K562 (cell line): ENCODE data around the gene FRMPD4. TPM values are rescaled to one million over a fixed set of nuclear protein-coding genes. Genes with fewer than 3 reads are reported as not detected.

Experiments used
- ATAC-seq: fragments of 200-7000 bp; cut with Tn5 transposase; 3 replicates; pipeline ENCODE4 v1.9.1; 2020; ENCODE audit warnings: moderate library complexity
- BruUV-seq: library from RNA; stranded (reverse); fragments of 400-500 nt; replicated peaks from 2 replicates; lab custom pipeline; 2021; lab: Mats Ljungman, UMichigan
- CTCF ChIA-PET: fragments of 300-600 bp; formaldehyde crosslinking; extraction: SDS; loops from one replicate; lab custom pipeline; 2021; ENCODE audit warnings: low intra/inter-chr PET ratio; lab: Yijun Ruan, JAX
- POLR2A ChIA-PET: fragments of 300-600, 350-650 bp; sonication (Branson Sonifier 250); formaldehyde crosslinking; extraction: SDS; loops from one replicate; lab custom pipeline; 2021; ENCODE audit warnings: antibody characterized with exemption, inconsistent platforms; lab: Yijun Ruan, JAX
- DNase-seq, 4 experiments: peaks; one replicate each; pipeline versions ENCODE4 v3.0.0 to v3.0.0-alpha.2; 2011 to 2018; ENCODE audit warnings: low spot score in 3 of 4, mixed read lengths in 3 of 4; ENCODE audit errors: extremely low read depth in 1 of 4
- FAIRE-seq: peaks from 2 replicates; lab custom pipeline; 2011; peaks lifted over from hg19 to GRCh38; lab: Jason Lieb, UNC
- H2AFZ ChIP-seq: 2 replicates; pipeline ENCODE4 v1.6.0; 2011; ENCODE audit warnings: low read depth, low read length, control low read depth, inconsistent platforms
- H3K27ac ChIP-seq: fragments of 200-600 bp; 3 replicates; pipeline ENCODE4 v1.8.0; 2011; ENCODE audit warnings: low read depth, mild to moderate bottlenecking, control low read depth, inconsistent platforms, low read length, moderate library complexity, mixed read lengths; ENCODE audit errors: extremely low read depth
- H3K27me3 ChIP-seq, 2 experiments: fragments of 300-600 bp in 1 of 2; 2 replicates in 1 of 2; 3 replicates in 1 of 2; pipeline versions ENCODE4 v1.6.0 to v1.8.0; 2011; ENCODE audit warnings: inconsistent platforms in 2 of 2, low read length in 2 of 2, mild to moderate bottlenecking in 1 of 2, mixed read lengths in 1 of 2, moderate library complexity in 1 of 2; ENCODE audit not compliant: control insufficient read depth in 2 of 2, insufficient read depth in 2 of 2
- H3K36me3 ChIP-seq: fragments of 300-600 bp; 3 replicates; pipeline ENCODE4 v1.8.0; 2011; ENCODE audit warnings: mild to moderate bottlenecking, low read length, inconsistent platforms; ENCODE audit not compliant: control insufficient read depth, insufficient read depth
- H3K4me1 ChIP-seq, 2 experiments: fragments of 200-600 bp in 1 of 2; replicated peaks in 1 of 2; 2 replicates in 1 of 2; 3 replicates in 1 of 2; pipeline versions ENCODE4 v1.5.1 to v1.8.0; 2011; ENCODE audit warnings: inconsistent platforms in 2 of 2, low read length in 2 of 2, mild to moderate bottlenecking in 1 of 2, mixed read lengths in 1 of 2, moderate library complexity in 1 of 2; ENCODE audit not compliant: control insufficient read depth in 2 of 2, insufficient read depth in 2 of 2
- H3K4me2 ChIP-seq: 2 replicates; pipeline ENCODE4 v1.6.1; 2011; ENCODE audit warnings: low read length, control low read depth, inconsistent platforms, mixed read lengths; ENCODE audit not compliant: insufficient read depth
- H3K4me3 ChIP-seq: fragments of 200-600 bp; sonication (generic), shearing (Covaris generic); 2 replicates; pipeline ENCODE4 v1.5.1; 2016; ENCODE audit warnings: control low read depth, inconsistent platforms
- H3K79me2 ChIP-seq: fragments of 200-600 bp; 3 replicates; pipeline ENCODE4 v1.8.0; 2011; ENCODE audit warnings: low read length, inconsistent platforms; ENCODE audit not compliant: control insufficient read depth, insufficient read depth
- H3K9ac ChIP-seq, 2 experiments: 2 replicates each; pipeline versions ENCODE4 v1.6.0 to v1.6.1; 2011; ENCODE audit warnings: low read depth in 2 of 2, low read length in 2 of 2, control low read depth in 1 of 2, inconsistent platforms in 1 of 2, mild to moderate bottlenecking in 1 of 2, mixed read lengths in 1 of 2; ENCODE audit not compliant: insufficient read depth in 1 of 2
- H3K9me1 ChIP-seq: one replicate; pipeline ENCODE4 v1.6.0; 2011; ENCODE audit warnings: inconsistent platforms, mild to moderate bottlenecking, low read length, moderate library complexity; ENCODE audit not compliant: control insufficient read depth, insufficient read depth
- H3K9me3 ChIP-seq: replicated peaks from 2 replicates; pipeline ENCODE4 v1.5.1; 2011; ENCODE audit warnings: low read depth, low read length, inconsistent platforms; ENCODE audit not compliant: control insufficient read depth, insufficient read depth
- H4K20me1 ChIP-seq: replicated peaks from 2 replicates; pipeline ENCODE4 v1.6.1; 2011; ENCODE audit warnings: low read length, inconsistent platforms, mixed read lengths; ENCODE audit not compliant: control insufficient read depth, insufficient read depth
- CEBPB ChIP-seq: fragments of 450-650 bp; IDR thresholded peaks from 2 replicates; pipeline ENCODE4 v1.6.1; 2016; ENCODE audit warnings: missing genetic modification characterization, missing compliant biosample characterization
- KLF16 ChIP-seq: IDR thresholded peaks from 2 replicates; pipeline ENCODE4 v1.6.1; 2016; ENCODE audit warnings: antibody characterized with exemption
- MGA ChIP-seq: fragments of 450-650 bp; IDR thresholded peaks from 2 replicates; pipeline ENCODE4 v1.6.1; 2016; ENCODE audit warnings: mild to moderate bottlenecking, moderate library complexity
- MNT ChIP-seq, 2 experiments: fragments of 450-650 bp; conservative IDR thresholded peaks; 2 replicates each; pipeline ENCODE4 v1.6.1; 2017; ENCODE audit warnings: mild to moderate bottlenecking in 2 of 2, moderate library complexity in 2 of 2
- PTTG1 ChIP-seq: fragments of 450-650 bp; IDR thresholded peaks from 2 replicates; pipeline ENCODE4 v1.6.1; 2016; ENCODE audit warnings: low read depth, mild to moderate bottlenecking, missing genetic modification characterization, missing compliant biosample characterization
- SIN3B ChIP-seq: fragments of 450-650 bp; IDR thresholded peaks from 2 replicates; pipeline ENCODE4 v1.6.1; 2017; ENCODE audit warnings: low read depth, mild to moderate bottlenecking, moderate library complexity
- ZBTB1 ChIP-seq: sonication (generic); formaldehyde crosslinking; IDR thresholded peaks from 2 replicates; pipeline ENCODE4 v1.8.1; 2023; ENCODE audit warnings: missing genetic modification reagents, low read depth, mild to moderate bottlenecking, borderline replicate concordance
- ZNF589 ChIP-seq: fragments of 200-800 bp; sonication (Bioruptor generic); IDR thresholded peaks from 2 replicates; pipeline ENCODE4 v1.6.1; 2016; ENCODE audit warnings: low read depth, missing genetic modification characterization, missing compliant biosample characterization
- ZZZ3 ChIP-seq: fragments of 450-650 bp; IDR thresholded peaks from 2 replicates; pipeline ENCODE4 v1.6.1; 2016; ENCODE audit warnings: antibody characterized with exemption, mild to moderate bottlenecking, moderate library complexity
- WGBS: fragments of 100-300 bp; shearing (Covaris generic); methylation state at CpG from one replicate; pipeline ENCODE4 v1.1.6; 2016; ENCODE audit warnings: low coverage, mixed read lengths; ENCODE audit not compliant: insufficient coverage; ENCODE audit errors: missing lambda C conversion rate; 5-methylcytosine and 5-hydroxymethylcytosine counted together
- in situ Hi-C: fragments of 300-500 bp; cut with MboI; formaldehyde crosslinking; loops from 4 replicates; pipeline ENCODE4 v1.15.0; 2018; ENCODE audit warnings: inconsistent platforms, mixed read lengths
- intact Hi-C: fragments of 100-400 bp; cut with micrococcal nuclease; formaldehyde crosslinking; loops from 2 replicates; pipeline ENCODE4 v1.14.2; 2022
- polyA plus RNA-seq, 8 experiments: library from polyadenylated mRNA; depleted of rRNA in 4 of 8; stranded (reverse) in 5 of 8; unstranded in 3 of 8; fragments of >200 nt; fragmentation: Nextera tagmentation in 2 of 8; fragmentation: Illumina TruSeq in 1 of 8; extraction: Ambion mirVana in 2 of 8; extraction: Trizol in 1 of 8; gene quantifications; 2 replicates each; pipeline versions ENCODE4 v1.2.1 to v1.2.3, GENCODE V29; 2011 to 2014; ENCODE audit warnings: inconsistent platforms in 1 of 8, missing spikeins in 1 of 8
- total RNA-seq, 7 experiments: library from RNA; depleted of rRNA in 6 of 7; stranded (reverse); fragments of >200 nt in 6 of 7; fragmentation: Illumina TruSeq in 2 of 7; extraction: Trizol in 2 of 7; gene quantifications; 2 replicates each; pipeline versions ENCODE4 v1.2.1 to v1.2.3, GENCODE V29; 2011 to 2021; ENCODE audit warnings: low replicate concordance in 1 of 7

Gene FRMPD4
- total and polyA plus RNA-seq, 9 of the 15 experiments (the other 6 are each of a cell fraction or from before 2014, with no cell fraction given) = not detected

- FAIRE-seq (no peak), DNase-seq (no peak), ATAC-seq (no peak)
- no peaks in the 10 kb centered on the region for H3K79me2 ChIP-seq
- H3K27me3 ChIP-seq = no peaks in the 10 kb centered on the region
- no peaks in the 10 kb centered on the region for H3K36me3 ChIP-seq
- no peaks in the 10 kb centered on the region for H4K20me1 ChIP-seq
- H3K4me1 ChIP-seq = no peaks in the 10 kb centered on the region
- no peak overlapping the region for H3K4me2 ChIP-seq
- no peaks in the 10 kb centered on the region for H3K9me1 ChIP-seq
- no peak overlapping the region for H2AFZ ChIP-seq
- 0% methylated on average over 4 of the region's 4 CpGs for WGBS
- TF ChIP-seq ZNF589 (CRISPR knock-in tag) = no peak
- TF ChIP-seq ZZZ3 = no peak
- no peak for TF ChIP-seq SIN3B
- TF ChIP-seq MNT (conservative IDR thresholded peaks at IDR 0.05) = no peak
- no peak for TF ChIP-seq MGA
- no peak for TF ChIP-seq PTTG1 (tag)
- TF ChIP-seq CEBPB (tag) = no peak
- no peak for TF ChIP-seq ZBTB1 (CRISPR knock-in tag)
- TF ChIP-seq KLF16 = no peak
- ChIA-PET POLR2A (no interaction called here), CTCF (no interaction called here)
- H3K9ac ChIP-seq = no peak overlapping the region
- no peak overlapping the region for H3K27ac ChIP-seq
- no peak overlapping the region for H3K4me3 ChIP-seq
- intact Hi-C loops (no loop called here), in situ Hi-C loops (no loop called here)
- no TSS peak for BruUV-seq
- H3K9me3 ChIP-seq = no peaks in the 10 kb centered on the region
These were observed 473.2 kb downstream of the FRMPD4 start for GRCh38 chrX:12611471-12611870.
